CD14-positive monocyte (primary cell): ENCODE results near the gene AQP4. TPM values are rescaled to one million over a fixed set of nuclear protein-coding genes. Genes with fewer than 3 reads are reported as not detected.

ENCODE experiments used
- DNase-seq, 3 donors: peaks; one replicate each; pipeline ENCODE4 v3.0.0-alpha.2; 2011 to 2022
- H2AFZ ChIP-seq: 2 replicates; pipeline ENCODE4 v1.6.0; 2012; ENCODE audit warnings: mild to moderate bottlenecking, low read depth, low read length, inconsistent platforms; ENCODE audit not compliant: insufficient read depth, poor library complexity, severe bottlenecking
- H3K27ac ChIP-seq, 2 donors: 1 replicate in 1 of 2; 2 replicates in 1 of 2; pipeline ENCODE4 v1.5.1; 2012 to 2013; ENCODE audit warnings: low read length in 2 of 2, control low read depth in 1 of 2, inconsistent platforms in 1 of 2, low read depth in 1 of 2, mild to moderate bottlenecking in 1 of 2
- H3K27me3 ChIP-seq, 2 donors: one replicate each; pipeline versions ENCODE4 v1.6.0 to v1.6.1; 2011 to 2013; ENCODE audit warnings: low read length in 2 of 2; ENCODE audit not compliant: control insufficient read depth in 2 of 2, insufficient read depth in 2 of 2
- H3K36me3 ChIP-seq, 2 donors: replicated peaks in 1 of 2; 1 replicate in 1 of 2; 2 replicates in 1 of 2; pipeline versions ENCODE4 v1.5.1 to v1.6.1; 2012 to 2013; ENCODE audit warnings: low read length in 2 of 2, control low read depth in 1 of 2, inconsistent platforms in 1 of 2, mild to moderate bottlenecking in 1 of 2; ENCODE audit not compliant: insufficient read depth in 2 of 2, control insufficient read depth in 1 of 2
- H3K4me1 ChIP-seq, 2 donors: 1 replicate in 1 of 2; 2 replicates in 1 of 2; pipeline versions ENCODE4 v1.5.1 to v1.6.1; 2012 to 2013; ENCODE audit warnings: low read length in 2 of 2, control low read depth in 1 of 2, inconsistent platforms in 1 of 2, mild to moderate bottlenecking in 1 of 2, moderate library complexity in 1 of 2; ENCODE audit not compliant: insufficient read depth in 2 of 2, control insufficient read depth in 1 of 2
- H3K4me2 ChIP-seq: replicated peaks from 2 replicates; pipeline ENCODE3; 2012; ENCODE audit warnings: low read length, moderate library complexity, mild to moderate bottlenecking; ENCODE audit not compliant: poor library complexity, severe bottlenecking; ENCODE audit errors: extremely low read depth
- H3K4me3 ChIP-seq, 3 experiments: fragments of 200-600 bp in 1 of 3; sonication (generic) in 1 of 3; replicated peaks in 1 of 3; 1 replicate in 2 of 3; 2 replicates in 1 of 3; pipeline ENCODE4 v1.5.1; 2011 to 2013; ENCODE audit warnings: low read length in 3 of 3, mild to moderate bottlenecking in 3 of 3, control low read depth in 2 of 3, low read depth in 2 of 3, inconsistent platforms in 1 of 3, moderate library complexity in 1 of 3
- H3K79me2 ChIP-seq: 2 replicates; pipeline ENCODE4 v1.6.0; 2012; ENCODE audit warnings: mild to moderate bottlenecking, control low read depth, inconsistent platforms, low read length, moderate library complexity; ENCODE audit not compliant: insufficient read depth
- H3K9ac ChIP-seq: 2 replicates; pipeline ENCODE4 v1.6.0; 2017; ENCODE audit warnings: low read length, mild to moderate bottlenecking; ENCODE audit not compliant: insufficient read depth, poor library complexity, severe bottlenecking
- H3K9me3 ChIP-seq, 2 donors: replicated peaks in 1 of 2; 1 replicate in 1 of 2; 2 replicates in 1 of 2; pipeline versions ENCODE4 v1.5.1 to v1.6.1; 2012 to 2013; ENCODE audit warnings: low read length in 2 of 2, control low read depth in 1 of 2; ENCODE audit not compliant: control insufficient read depth in 1 of 2, insufficient read depth in 1 of 2
- H4K20me1 ChIP-seq: 2 replicates; pipeline ENCODE4 v1.6.0; 2012; ENCODE audit warnings: mild to moderate bottlenecking, low read length, control low read depth, moderate library complexity; ENCODE audit not compliant: insufficient read depth
- H3K27ac Mint-ChIP-seq, 7 donors: one replicate each; pipeline ENCODE4 v1.8.0; 2020; ENCODE audit warnings: mild to moderate bottlenecking in 7 of 7, mixed read lengths in 7 of 7, moderate library complexity in 6 of 7, inconsistent platforms in 2 of 7
- H3K27me3 Mint-ChIP-seq, 3 donors: one replicate each; pipeline ENCODE4 v1.8.0; 2021 to 2022; ENCODE audit warnings: low read depth in 3 of 3, mild to moderate bottlenecking in 3 of 3, mixed read lengths in 3 of 3, moderate library complexity in 3 of 3, inconsistent platforms in 1 of 3
- H3K36me3 Mint-ChIP-seq, 2 donors: one replicate each; pipeline ENCODE4 v1.8.0; 2020; ENCODE audit warnings: mixed read lengths in 2 of 2, inconsistent platforms in 1 of 2, mild to moderate bottlenecking in 1 of 2
- H3K4me1 Mint-ChIP-seq: one replicate; pipeline ENCODE4 v1.8.0; 2020; ENCODE audit warnings: mild to moderate bottlenecking, mixed read lengths
- H3K4me3 Mint-ChIP-seq, 2 donors: one replicate each; pipeline ENCODE4 v1.8.0; 2020; ENCODE audit warnings: mild to moderate bottlenecking in 2 of 2, mixed read lengths in 2 of 2, moderate library complexity in 1 of 2
- H3K9me3 Mint-ChIP-seq, 7 donors: one replicate each; pipeline ENCODE4 v1.8.0; 2020 to 2022; ENCODE audit warnings: mixed read lengths in 7 of 7, mild to moderate bottlenecking in 6 of 7, moderate library complexity in 6 of 7, inconsistent platforms in 2 of 7
- WGBS: methylation state at CpG from one replicate; pipeline ENCODE4 v1.1.5; 2013; ENCODE audit warnings: missing lambda C conversion rate; ENCODE audit not compliant: insufficient coverage; 5-methylcytosine and 5-hydroxymethylcytosine counted together
- intact Hi-C, 2 donors: fragments of 100-400 bp; cut with micrococcal nuclease; formaldehyde crosslinking; loops; one replicate each; pipeline versions ENCODE4 v1.15.0 to v1.15.1; 2023
- polyA plus RNA-seq, 3 donors: library from polyadenylated mRNA; depleted of rRNA in 1 of 3; unstranded in 2 of 3; stranded (reverse) in 1 of 3; fragments of 300-500 nt in 2 of 3; fragments of >200 nt in 1 of 3; fragmentation: Illumina TruSeq in 2 of 3; gene quantifications; 1 replicate in 2 of 3; 2 replicates in 1 of 3; pipeline ENCODE4 v1.2.3, GENCODE V29; 2012 to 2021
- TF ChIP-seq, protein P1 (sequence below): fragments of 200-600 bp; IDR thresholded peaks from one replicate; pipeline ENCODE4 v1.8.0; 2022; ENCODE audit warnings: antibody characterized with exemption, mild to moderate bottlenecking

Gene AQP4
- polyA plus RNA-seq, 3 donors, result not detected

DNA sequence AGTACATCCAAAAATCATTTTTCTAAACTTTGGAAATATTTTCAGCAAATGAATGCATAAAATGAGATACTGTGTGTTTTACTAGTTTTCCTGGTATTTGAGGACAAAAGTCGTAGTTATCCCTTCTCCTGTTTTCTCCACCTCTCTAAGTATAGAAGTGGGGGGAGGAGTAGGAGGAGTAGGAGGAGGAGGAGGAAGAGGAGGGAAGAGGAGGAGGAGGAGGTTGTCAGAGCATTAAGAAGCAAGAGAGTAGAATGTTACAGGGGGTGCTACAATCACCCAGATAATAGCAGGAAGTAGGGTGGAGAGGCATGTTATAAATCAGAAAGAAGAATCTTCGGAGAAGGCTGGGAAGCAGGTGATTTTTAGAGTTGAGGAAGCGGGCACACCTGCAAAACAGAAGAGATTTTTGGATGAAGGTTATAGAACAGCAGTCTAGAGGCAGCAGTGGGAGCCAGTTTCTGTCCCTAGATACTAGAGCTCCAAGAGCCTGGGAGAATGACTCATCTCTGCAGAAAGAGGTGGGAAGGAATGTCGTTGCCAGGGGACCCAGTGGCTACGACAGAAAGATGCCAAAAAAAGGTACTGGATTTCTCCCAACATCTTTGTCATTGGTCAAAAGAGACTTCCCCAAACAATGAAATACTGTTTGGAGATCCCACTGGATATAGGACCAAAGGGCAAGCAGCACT, 44.2 kb upstream of the AQP4 start:
- TF ChIP-seq, protein P1, sequence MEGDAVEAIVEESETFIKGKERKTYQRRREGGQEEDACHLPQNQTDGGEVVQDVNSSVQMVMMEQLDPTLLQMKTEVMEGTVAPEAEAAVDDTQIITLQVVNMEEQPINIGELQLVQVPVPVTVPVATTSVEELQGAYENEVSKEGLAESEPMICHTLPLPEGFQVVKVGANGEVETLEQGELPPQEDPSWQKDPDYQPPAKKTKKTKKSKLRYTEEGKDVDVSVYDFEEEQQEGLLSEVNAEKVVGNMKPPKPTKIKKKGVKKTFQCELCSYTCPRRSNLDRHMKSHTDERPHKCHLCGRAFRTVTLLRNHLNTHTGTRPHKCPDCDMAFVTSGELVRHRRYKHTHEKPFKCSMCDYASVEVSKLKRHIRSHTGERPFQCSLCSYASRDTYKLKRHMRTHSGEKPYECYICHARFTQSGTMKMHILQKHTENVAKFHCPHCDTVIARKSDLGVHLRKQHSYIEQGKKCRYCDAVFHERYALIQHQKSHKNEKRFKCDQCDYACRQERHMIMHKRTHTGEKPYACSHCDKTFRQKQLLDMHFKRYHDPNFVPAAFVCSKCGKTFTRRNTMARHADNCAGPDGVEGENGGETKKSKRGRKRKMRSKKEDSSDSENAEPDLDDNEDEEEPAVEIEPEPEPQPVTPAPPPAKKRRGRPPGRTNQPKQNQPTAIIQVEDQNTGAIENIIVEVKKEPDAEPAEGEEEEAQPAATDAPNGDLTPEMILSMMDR, result no peak

DNA sequence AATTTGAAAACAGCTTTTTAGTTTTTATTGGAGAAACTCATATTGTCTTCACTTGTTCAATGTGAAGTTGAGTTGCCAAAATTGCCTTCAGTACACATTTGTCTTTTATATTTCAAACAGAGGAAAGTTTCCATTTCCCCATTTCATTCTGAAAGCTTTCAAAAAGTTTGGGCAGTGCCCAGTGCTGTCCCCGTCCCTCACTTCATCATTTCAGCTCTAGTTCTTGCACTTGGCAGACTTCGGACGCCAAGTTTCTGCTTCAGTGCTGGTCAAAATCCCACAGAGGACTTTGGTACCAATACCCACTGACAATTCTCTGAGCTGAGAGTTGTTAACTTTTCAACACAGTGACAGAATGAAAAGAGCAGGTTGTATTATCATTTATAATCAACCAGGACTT, 43.4 kb upstream of the AQP4 start:
- peaks cover 0 to 10% (median 4%) of the 10 kb centered on the region in 7 donors for H3K9me3 Mint-ChIP-seq
- TF ChIP-seq, protein P1, result no peak

More for the DNA sequence above, 44.2 kb upstream of the AQP4 start:
- H3K36me3 Mint-ChIP-seq, result no peaks in the 10 kb centered on the region
- no peak overlapping the region for H3K4me2 ChIP-seq
- H3K4me3 ChIP-seq, result no peak overlapping the region
- no peaks in the 10 kb centered on the region for H3K27me3 ChIP-seq
- peaks cover 0 to 5% (median 2%) of the 10 kb centered on the region in 7 donors for H3K9me3 Mint-ChIP-seq
- no peak overlapping the region for H3K9ac ChIP-seq
- H3K27me3 Mint-ChIP-seq, result peaks cover 2 to 10% (median 3%) of the 10 kb centered on the region in 3 donors
- no peak overlapping the region for H3K27ac Mint-ChIP-seq
- H2AFZ ChIP-seq, result no peak overlapping the region
- H3K27ac ChIP-seq, result no peak overlapping the region
- H3K36me3 ChIP-seq, result no peaks in the 10 kb centered on the region
- no peaks in the 10 kb centered on the region for H3K79me2 ChIP-seq
- no peak overlapping the region for H3K4me3 Mint-ChIP-seq
- intact Hi-C loops, result no loop called here
- no peaks in the 10 kb centered on the region for H4K20me1 ChIP-seq
- no peak for DNase-seq
- 85% methylated on average over 2 of the region's 5 CpGs for WGBS
- H3K4me1 ChIP-seq, result no peaks in the 10 kb centered on the region
- H3K4me1 Mint-ChIP-seq, result no peaks in the 10 kb centered on the region
- H3K9me3 ChIP-seq, result no peaks in the 10 kb centered on the region

More for the DNA sequence above, 43.4 kb upstream of the AQP4 start:
- H3K9me3 ChIP-seq, result no peaks in the 10 kb centered on the region
- no peaks in the 10 kb centered on the region for H3K4me1 Mint-ChIP-seq
- no peaks in the 10 kb centered on the region for H4K20me1 ChIP-seq
- no peak for DNase-seq
- H3K79me2 ChIP-seq, result no peaks in the 10 kb centered on the region
- H3K9ac ChIP-seq, result no peak overlapping the region
- no peak overlapping the region for H3K4me3 Mint-ChIP-seq
- H3K27ac ChIP-seq, result no peak overlapping the region
- H3K36me3 ChIP-seq, result no peaks in the 10 kb centered on the region
- intact Hi-C loops, result no loop called here
- H3K4me1 ChIP-seq, result no peaks in the 10 kb centered on the region
- 67% methylated on average over 3 of the region's 3 CpGs for WGBS
- no peaks in the 10 kb centered on the region for H3K36me3 Mint-ChIP-seq
- no peak overlapping the region for H3K27ac Mint-ChIP-seq
- no peak overlapping the region for H2AFZ ChIP-seq
- peaks cover 2 to 10% (median 3%) of the 10 kb centered on the region in 3 donors for H3K27me3 Mint-ChIP-seq
- no peak overlapping the region for H3K4me3 ChIP-seq
- H3K4me2 ChIP-seq, result no peak overlapping the region
- H3K27me3 ChIP-seq, result no peaks in the 10 kb centered on the region
